Measurements from ENCODE around the gene CTAG1A.
"Not testable (repeated sequence)": the region's sequence is repeated elsewhere in the genome, so short reads cannot be mapped to it uniquely, and the experiment has no call there.

Gene CTAG1A

DNA sequence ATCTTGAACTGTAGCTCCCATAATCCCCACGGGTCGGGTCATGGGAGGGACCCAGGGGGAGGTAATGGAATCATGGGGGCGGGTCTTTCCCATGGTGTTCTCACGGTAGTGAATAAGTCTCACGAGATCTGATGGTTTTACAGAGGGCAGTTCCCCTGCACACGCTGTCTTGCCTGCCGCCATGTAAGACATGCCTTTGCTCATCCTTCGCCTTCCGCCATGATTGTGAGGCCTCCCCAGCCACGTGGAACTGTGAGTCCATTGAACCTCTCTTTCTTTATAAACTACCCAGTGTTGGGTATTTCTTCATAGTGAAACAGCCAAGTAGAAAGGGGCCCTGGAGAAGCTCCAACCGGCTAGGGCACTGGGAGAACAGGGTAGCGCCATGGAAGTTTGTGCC is 12.3 kb downstream of the CTAG1A start:
- Histone ChIP-seq H3K9me3 (ENCODE audit: control insufficient read depth in 1 of 2, low read length in 2 of 2) (no peaks in the 10 kb centered on the region), H3K27ac (ENCODE audit: low read depth, low read length) (no peak overlapping the region), H3K4me3 (ENCODE audit: low read depth in 1 of 2, low read length in 2 of 2) (no peak overlapping the region), H3K36me3 (ENCODE audit: control insufficient read depth in 1 of 2, insufficient read depth in 2 of 2, low read length in 2 of 2) (no peaks in the 10 kb centered on the region), H3K27me3 (ENCODE audit: control insufficient read depth in 1 of 2, insufficient read depth in 2 of 2, low read length in 2 of 2) (no peaks in the 10 kb centered on the region), H3K4me1 (ENCODE audit: control insufficient read depth in 1 of 2, insufficient read depth in 2 of 2, low read length in 2 of 2) (no peaks in the 10 kb centered on the region), H3K9ac (ENCODE audit: low read depth in 1 of 2, low read length in 2 of 2) (no peak overlapping the region)

- H3K27ac ChIP-seq (ENCODE audit: low read depth, low read length): no peak overlapping the region
- H3K36me3 ChIP-seq (ENCODE audit: control insufficient read depth in 1 of 2, insufficient read depth in 2 of 2, low read length in 2 of 2): no peaks in the 10 kb centered on the region
- no peaks in the 10 kb centered on the region for H3K27me3 ChIP-seq (ENCODE audit: control insufficient read depth in 1 of 2, insufficient read depth in 2 of 2, low read length in 2 of 2)
- no peak overlapping the region for H3K9ac ChIP-seq (ENCODE audit: low read depth in 1 of 2, low read length in 2 of 2)
- H3K9me3 ChIP-seq (ENCODE audit: control insufficient read depth in 1 of 2, low read length in 2 of 2): no peaks in the 10 kb centered on the region
- no peak overlapping the region for H3K4me3 ChIP-seq (ENCODE audit: low read depth in 1 of 2, low read length in 2 of 2)
- H3K4me1 ChIP-seq (ENCODE audit: control insufficient read depth in 1 of 2, insufficient read depth in 2 of 2, low read length in 2 of 2): no peaks in the 10 kb centered on the region
Measured at GRCh38 chrX:154598656-154599055, 13.7 kb downstream of the CTAG1A start.

- Histone ChIP-seq H3K9ac (ENCODE audit: low read depth in 1 of 2, low read length in 2 of 2) (no peak overlapping the region), H3K4me1 (ENCODE audit: control insufficient read depth in 1 of 2, insufficient read depth in 2 of 2, low read length in 2 of 2) (no peaks in the 10 kb centered on the region), H3K9me3 (ENCODE audit: control insufficient read depth in 1 of 2, low read length in 2 of 2) (no peaks in the 10 kb centered on the region), H3K27me3 (ENCODE audit: control insufficient read depth in 1 of 2, insufficient read depth in 2 of 2, low read length in 2 of 2) (no peaks in the 10 kb centered on the region), H3K36me3 (ENCODE audit: control insufficient read depth in 1 of 2, insufficient read depth in 2 of 2, low read length in 2 of 2) (no peaks in the 10 kb centered on the region), H3K27ac (ENCODE audit: low read depth, low read length) (no peak overlapping the region), H3K4me3 (ENCODE audit: low read depth in 1 of 2, low read length in 2 of 2) (no peak overlapping the region)
Measured at GRCh38 chrX:154599531-154599930, 14.6 kb downstream of the CTAG1A start.

- H3K9ac ChIP-seq (ENCODE audit: low read depth in 1 of 2, low read length in 2 of 2): no peak overlapping the region
- no peaks in the 10 kb centered on the region for H3K27me3 ChIP-seq (ENCODE audit: control insufficient read depth in 1 of 2, insufficient read depth in 2 of 2, low read length in 2 of 2)
- H3K4me1 ChIP-seq (ENCODE audit: control insufficient read depth in 1 of 2, insufficient read depth in 2 of 2, low read length in 2 of 2): no peaks in the 10 kb centered on the region
- H3K4me3 ChIP-seq (ENCODE audit: low read depth in 1 of 2, low read length in 2 of 2): no peak overlapping the region
- H3K9me3 ChIP-seq (ENCODE audit: control insufficient read depth in 1 of 2, low read length in 2 of 2): no peaks in the 10 kb centered on the region
- H3K36me3 ChIP-seq (ENCODE audit: control insufficient read depth in 1 of 2, insufficient read depth in 2 of 2, low read length in 2 of 2): no peaks in the 10 kb centered on the region
- H3K27ac ChIP-seq (ENCODE audit: low read depth, low read length): no peak overlapping the region
Measured at GRCh38 chrX:154600759-154601374, 15.9 kb downstream of the CTAG1A start.

DNA sequence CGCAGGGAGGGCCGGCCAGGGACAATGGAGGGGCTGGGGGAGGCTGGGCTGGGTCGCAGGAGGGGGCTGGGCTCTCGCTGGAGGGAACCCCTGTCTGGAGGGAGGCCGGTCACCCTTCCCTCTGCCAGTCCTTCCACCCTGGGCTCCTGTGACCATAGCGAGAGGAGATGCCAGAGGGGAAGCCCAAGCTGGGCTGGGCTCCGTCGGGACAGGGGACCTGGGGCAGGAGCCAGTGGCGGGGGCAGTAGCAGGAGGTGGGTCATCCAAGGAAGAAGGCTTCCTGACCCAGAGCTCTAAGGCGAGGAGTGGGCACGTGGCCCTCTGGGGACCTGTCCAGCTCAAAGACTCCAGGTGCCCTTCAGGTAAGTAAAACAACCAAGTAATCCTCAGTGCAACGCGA is 17.3 kb downstream of the CTAG1A start:
- no peaks in the 10 kb centered on the region for H3K36me3 ChIP-seq (ENCODE audit: control insufficient read depth in 1 of 2, insufficient read depth in 2 of 2, low read length in 2 of 2)

DNA sequence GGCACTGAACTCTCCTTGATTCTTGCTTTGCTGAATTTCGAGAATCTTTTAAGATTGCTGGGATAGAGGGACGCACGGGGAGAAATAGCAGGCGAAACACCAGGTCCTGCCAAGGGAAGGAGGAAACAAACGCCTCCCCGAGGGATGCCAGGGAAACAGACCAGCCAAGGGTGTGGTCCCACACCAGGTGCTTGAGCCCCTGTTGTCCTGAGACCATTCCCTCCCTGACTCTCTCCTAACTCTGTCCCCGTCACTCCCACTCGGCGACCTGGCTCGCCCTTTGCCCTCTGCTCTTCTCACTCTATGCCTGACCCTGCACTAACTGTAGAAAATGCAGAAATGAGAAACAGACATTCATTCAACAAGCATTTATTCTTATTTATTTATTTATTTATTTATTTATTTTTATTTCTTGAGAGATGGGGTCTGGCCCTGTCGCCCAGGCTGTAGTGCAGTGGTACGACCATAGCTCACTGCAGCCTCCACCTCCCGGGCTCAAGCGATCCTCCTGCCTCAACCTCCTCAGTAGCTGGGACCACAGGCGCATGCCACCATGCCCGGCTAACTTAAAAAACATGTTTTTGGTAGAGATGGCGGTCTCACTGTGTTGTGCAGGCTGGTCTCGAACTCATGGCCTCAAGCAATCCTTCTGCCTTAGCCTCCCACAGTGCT is 18.0 kb downstream of the CTAG1A start:
- Histone ChIP-seq H3K27me3 (ENCODE audit: control insufficient read depth in 1 of 2, insufficient read depth in 2 of 2, low read length in 2 of 2) (no peaks in the 10 kb centered on the region), H3K4me3 (ENCODE audit: low read depth in 1 of 2, low read length in 2 of 2) (no peak overlapping the region), H3K9ac (ENCODE audit: low read depth in 1 of 2, low read length in 2 of 2) (no peak overlapping the region), H3K36me3 (ENCODE audit: control insufficient read depth in 1 of 2, insufficient read depth in 2 of 2, low read length in 2 of 2) (no peaks in the 10 kb centered on the region), H3K4me1 (ENCODE audit: control insufficient read depth in 1 of 2, insufficient read depth in 2 of 2, low read length in 2 of 2) (no peaks in the 10 kb centered on the region), H3K27ac (ENCODE audit: low read depth, low read length) (no peak overlapping the region), H3K9me3 (ENCODE audit: control insufficient read depth in 1 of 2, low read length in 2 of 2) (no peaks in the 10 kb centered on the region)

More for the DNA sequence above, 17.3 kb downstream of the CTAG1A start:
- Histone ChIP-seq H3K27ac (ENCODE audit: low read depth, low read length) (no peak overlapping the region), H3K4me3 (ENCODE audit: low read depth in 1 of 2, low read length in 2 of 2) (no peak overlapping the region), H3K9me3 (ENCODE audit: control insufficient read depth in 1 of 2, low read length in 2 of 2) (no peaks in the 10 kb centered on the region), H3K9ac (ENCODE audit: low read depth in 1 of 2, low read length in 2 of 2) (no peak overlapping the region), H3K4me1 (ENCODE audit: control insufficient read depth in 1 of 2, insufficient read depth in 2 of 2, low read length in 2 of 2) (no peaks in the 10 kb centered on the region), H3K27me3 (ENCODE audit: control insufficient read depth in 1 of 2, insufficient read depth in 2 of 2, low read length in 2 of 2) (no peaks in the 10 kb centered on the region)

- Histone ChIP-seq H3K36me3 (ENCODE audit: control insufficient read depth in 1 of 2, insufficient read depth in 2 of 2, low read length in 2 of 2) (no peaks in the 10 kb centered on the region), H3K4me1 (ENCODE audit: control insufficient read depth in 1 of 2, insufficient read depth in 2 of 2, low read length in 2 of 2) (no peaks in the 10 kb centered on the region), H3K4me3 (ENCODE audit: low read depth in 1 of 2, low read length in 2 of 2) (no peak overlapping the region), H3K27ac (ENCODE audit: low read depth, low read length) (no peak overlapping the region), H3K27me3 (ENCODE audit: control insufficient read depth in 1 of 2, insufficient read depth in 2 of 2, low read length in 2 of 2) (no peaks in the 10 kb centered on the region), H3K9ac (ENCODE audit: low read depth in 1 of 2, low read length in 2 of 2) (no peak overlapping the region), H3K9me3 (ENCODE audit: control insufficient read depth in 1 of 2, low read length in 2 of 2) (no peaks in the 10 kb centered on the region)
Measured at GRCh38 chrX:154603438-154604430, 18.8 kb downstream of the CTAG1A start.

DNA sequence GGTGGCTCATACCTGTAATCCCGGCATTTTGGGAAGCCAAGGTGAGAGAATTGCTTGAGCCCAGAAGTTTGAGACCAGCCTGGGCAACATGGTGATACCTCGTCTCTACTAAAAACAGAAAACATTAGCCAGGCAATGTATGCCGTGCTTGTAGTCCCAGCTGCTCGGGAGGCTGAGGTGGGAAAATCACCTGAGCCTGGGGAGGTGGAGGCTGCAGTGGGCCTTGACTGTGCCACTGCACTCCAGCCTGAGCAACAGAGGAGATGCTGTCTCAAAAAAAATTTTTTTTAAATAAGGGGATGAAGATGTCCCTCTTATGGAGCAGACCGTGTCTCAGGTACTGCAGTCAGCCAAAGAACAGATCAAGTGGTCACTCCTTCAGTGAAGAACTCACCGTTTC is 20.6 kb downstream of the CTAG1A start:
- Histone ChIP-seq H3K27me3 (ENCODE audit: control insufficient read depth in 1 of 2, insufficient read depth in 2 of 2, low read length in 2 of 2) (no peaks in the 10 kb centered on the region), H3K9me3 (ENCODE audit: control insufficient read depth in 1 of 2, low read length in 2 of 2) (no peaks in the 10 kb centered on the region), H3K4me1 (ENCODE audit: control insufficient read depth in 1 of 2, insufficient read depth in 2 of 2, low read length in 2 of 2) (no peaks in the 10 kb centered on the region), H3K36me3 (ENCODE audit: control insufficient read depth in 1 of 2, insufficient read depth in 2 of 2, low read length in 2 of 2) (no peaks in the 10 kb centered on the region), H3K4me3 (ENCODE audit: low read depth in 1 of 2, low read length in 2 of 2) (no peak overlapping the region), H3K9ac (ENCODE audit: low read depth in 1 of 2, low read length in 2 of 2) (no peak overlapping the region), H3K27ac (ENCODE audit: low read depth, low read length) (no peak overlapping the region)

- Histone ChIP-seq H3K9me3 (ENCODE audit: control insufficient read depth in 1 of 2, low read length in 2 of 2) (no peaks in the 10 kb centered on the region), H3K9ac (ENCODE audit: low read depth in 1 of 2, low read length in 2 of 2) (no peak overlapping the region), H3K27me3 (ENCODE audit: control insufficient read depth in 1 of 2, insufficient read depth in 2 of 2, low read length in 2 of 2) (no peaks in the 10 kb centered on the region), H3K4me3 (ENCODE audit: low read depth in 1 of 2, low read length in 2 of 2) (no peak overlapping the region), H3K27ac (ENCODE audit: low read depth, low read length) (no peak overlapping the region), H3K36me3 (ENCODE audit: control insufficient read depth in 1 of 2, insufficient read depth in 2 of 2, low read length in 2 of 2) (no peaks in the 10 kb centered on the region), H3K4me1 (ENCODE audit: control insufficient read depth in 1 of 2, insufficient read depth in 2 of 2, low read length in 2 of 2) (no peaks in the 10 kb centered on the region)
Measured at GRCh38 chrX:154607370-154607769, 22.4 kb downstream of the CTAG1A start.

- not testable (repeated sequence) for H3K4me3 ChIP-seq (ENCODE audit: low read depth in 1 of 2, low read length in 2 of 2); H3K27ac ChIP-seq (ENCODE audit: low read depth, low read length); H3K9ac ChIP-seq (ENCODE audit: low read depth in 1 of 2, low read length in 2 of 2); H3K36me3 ChIP-seq (ENCODE audit: control insufficient read depth in 1 of 2, insufficient read depth in 2 of 2, low read length in 2 of 2); H3K27me3 ChIP-seq (ENCODE audit: control insufficient read depth in 1 of 2, insufficient read depth in 2 of 2, low read length in 2 of 2); H3K4me1 ChIP-seq (ENCODE audit: control insufficient read depth in 1 of 2, insufficient read depth in 2 of 2, low read length in 2 of 2); H3K9me3 ChIP-seq (ENCODE audit: control insufficient read depth in 1 of 2, low read length in 2 of 2)
Measured at GRCh38 chrX:154607976-154608375, 23.0 kb downstream of the CTAG1A start.
